Caco-2 (cell line): Measurements from ENCODE around the gene SPOP. TPM values are rescaled to one million over a fixed set of nuclear protein-coding genes. Genes with fewer than 3 reads are reported as not detected.

Source experiments
- BruUV-seq: library from RNA; stranded (reverse); fragments of 400-500 nt; replicated peaks from 2 replicates; lab custom pipeline; 2021; lab: Mats Ljungman, UMichigan
- CTCF ChIA-PET: fragments of 300-600 bp; sonication (Branson Sonifier 250); formaldehyde crosslinking; loops from one replicate; lab custom pipeline; 2022; ENCODE audit warnings: antibody characterized with exemption; lab: Charles Lee
- POLR2A ChIA-PET: fragments of 300-600 bp; sonication (Branson Sonifier 250); formaldehyde crosslinking; loops from one replicate; lab custom pipeline; 2022; ENCODE audit warnings: antibody characterized with exemption; lab: Charles Lee
- DNase-seq, 2 experiments: peaks; one replicate each; pipeline versions ENCODE4 v3.0.0 to v3.0.0-alpha.2; 2020 to 2022
- H3K27me3 ChIP-seq: replicated peaks from 2 replicates; pipeline ENCODE4 v1.6.0; 2011; ENCODE audit warnings: low read length; ENCODE audit not compliant: control insufficient read depth, insufficient read depth
- H3K36me3 ChIP-seq: 2 replicates; pipeline ENCODE4 v1.5.1; 2011; ENCODE audit warnings: low read length; ENCODE audit not compliant: control insufficient read depth, insufficient read depth
- H3K4me1 ChIP-seq: fragments of 250-450 bp; sonication (Bioruptor Pico); 2 replicates; pipeline ENCODE4 v1.5.1; 2020; ENCODE audit warnings: mild to moderate bottlenecking
- H3K4me3 ChIP-seq: 2 replicates; pipeline ENCODE4 v1.5.1; 2011; ENCODE audit warnings: low read depth, mild to moderate bottlenecking, control low read depth, low read length
- H3K9me3 ChIP-seq: fragments of 250-450 bp; sonication (Bioruptor Pico); 2 replicates; pipeline ENCODE4 v1.5.1; 2020; ENCODE audit warnings: mild to moderate bottlenecking, moderate library complexity
- H3K27ac Mint-ChIP-seq: one replicate; pipeline ENCODE4 v1.8.0; 2022; ENCODE audit warnings: mixed read lengths; ENCODE audit not compliant: unreplicated experiment
- H3K27me3 Mint-ChIP-seq: one replicate; pipeline ENCODE4 v1.8.0; 2022; ENCODE audit warnings: mixed read lengths; ENCODE audit not compliant: insufficient read depth, unreplicated experiment
- H3K36me3 Mint-ChIP-seq: one replicate; pipeline ENCODE4 v1.8.0; 2022; ENCODE audit warnings: mild to moderate bottlenecking, mixed read lengths; ENCODE audit not compliant: insufficient read depth, unreplicated experiment
- H3K4me1 Mint-ChIP-seq: one replicate; pipeline ENCODE4 v1.8.0; 2022; ENCODE audit warnings: low read depth, mixed read lengths; ENCODE audit not compliant: unreplicated experiment
- H3K4me3 Mint-ChIP-seq: one replicate; pipeline ENCODE4 v1.8.0; 2022; ENCODE audit warnings: mild to moderate bottlenecking, moderate library complexity, mixed read lengths; ENCODE audit not compliant: unreplicated experiment
- H3K9me3 Mint-ChIP-seq: one replicate; pipeline ENCODE4 v1.8.0; 2022; ENCODE audit warnings: mixed read lengths; ENCODE audit not compliant: unreplicated experiment
- intact Hi-C: fragments of 100-400 bp; cut with micrococcal nuclease; formaldehyde crosslinking; loops from one replicate; pipeline ENCODE4 v1.10.0; 2022; ENCODE audit not compliant: unreplicated experiment
- total RNA-seq: library from RNA; stranded (reverse); gene quantifications from 2 replicates; pipeline ENCODE4 v1.2.3, GENCODE V29; 2022
- TF ChIP-seq, protein P1 (sequence below), 2 experiments: fragments of 200-600 bp in 1 of 2; IDR thresholded peaks; 1 replicate in 1 of 2; 2 replicates in 1 of 2; pipeline versions ENCODE4 v1.5.1 to v1.8.0; 2011 to 2022; ENCODE audit warnings: antibody characterized with exemption in 1 of 2, control low read depth in 1 of 2, inconsistent platforms in 1 of 2, low read depth in 1 of 2, low read length in 1 of 2, mild to moderate bottlenecking in 1 of 2, moderate library complexity in 1 of 2; ENCODE audit not compliant: insufficient read depth in 1 of 2, severe bottlenecking in 1 of 2, unreplicated experiment in 1 of 2

Gene SPOP
- total RNA-seq, 1 experiment from 2014 or later = 70.2 TPM

DNA sequence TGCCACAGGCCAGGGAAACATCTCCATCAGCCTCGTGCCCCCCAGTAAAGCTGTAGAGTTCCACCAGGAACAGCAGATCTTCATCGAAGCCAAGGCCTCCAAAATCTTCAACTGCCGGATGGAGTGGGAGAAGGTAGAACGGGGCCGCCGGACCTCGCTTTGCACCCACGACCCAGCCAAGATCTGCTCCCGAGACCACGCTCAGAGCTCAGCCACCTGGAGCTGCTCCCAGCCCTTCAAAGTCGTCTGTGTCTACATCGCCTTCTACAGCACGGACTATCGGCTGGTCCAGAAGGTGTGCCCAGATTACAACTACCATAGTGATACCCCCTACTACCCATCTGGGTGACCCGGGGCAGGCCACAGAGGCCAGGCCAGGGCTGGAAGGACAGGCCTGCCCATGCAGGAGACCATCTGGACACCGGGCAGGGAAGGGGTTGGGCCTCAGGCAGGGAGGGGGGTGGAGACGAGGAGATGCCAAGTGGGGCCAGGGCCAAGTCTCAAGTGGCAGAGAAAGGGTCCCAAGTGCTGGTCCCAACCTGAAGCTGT, 98.9 kb downstream of the SPOP start:
- no peak overlapping the region for H3K4me3 ChIP-seq
- BruUV-seq = no TSS peak
- Mint-ChIP-seq H3K4me1 (peaks cover 7% of the 10 kb centered on the region), H3K36me3 (peaks cover 5% of the 10 kb centered on the region), H3K27ac (no peak overlapping the region), H3K9me3 (no peaks in the 10 kb centered on the region), H3K27me3 (peaks cover 5% of the 10 kb centered on the region), H3K4me3 (no peak overlapping the region)
- no peaks in the 10 kb centered on the region for H3K9me3 ChIP-seq
- TF ChIP-seq, protein P1, sequence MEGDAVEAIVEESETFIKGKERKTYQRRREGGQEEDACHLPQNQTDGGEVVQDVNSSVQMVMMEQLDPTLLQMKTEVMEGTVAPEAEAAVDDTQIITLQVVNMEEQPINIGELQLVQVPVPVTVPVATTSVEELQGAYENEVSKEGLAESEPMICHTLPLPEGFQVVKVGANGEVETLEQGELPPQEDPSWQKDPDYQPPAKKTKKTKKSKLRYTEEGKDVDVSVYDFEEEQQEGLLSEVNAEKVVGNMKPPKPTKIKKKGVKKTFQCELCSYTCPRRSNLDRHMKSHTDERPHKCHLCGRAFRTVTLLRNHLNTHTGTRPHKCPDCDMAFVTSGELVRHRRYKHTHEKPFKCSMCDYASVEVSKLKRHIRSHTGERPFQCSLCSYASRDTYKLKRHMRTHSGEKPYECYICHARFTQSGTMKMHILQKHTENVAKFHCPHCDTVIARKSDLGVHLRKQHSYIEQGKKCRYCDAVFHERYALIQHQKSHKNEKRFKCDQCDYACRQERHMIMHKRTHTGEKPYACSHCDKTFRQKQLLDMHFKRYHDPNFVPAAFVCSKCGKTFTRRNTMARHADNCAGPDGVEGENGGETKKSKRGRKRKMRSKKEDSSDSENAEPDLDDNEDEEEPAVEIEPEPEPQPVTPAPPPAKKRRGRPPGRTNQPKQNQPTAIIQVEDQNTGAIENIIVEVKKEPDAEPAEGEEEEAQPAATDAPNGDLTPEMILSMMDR (IDR thresholded peaks at IDR 0.05; ENCODE audit: insufficient read depth in 1 of 2, low read depth in 1 of 2, low read length in 1 of 2, severe bottlenecking in 1 of 2, unreplicated experiment in 1 of 2) = no peak
- DNase-seq = peak in 1 of 2 experiments; percentile 42
- intact Hi-C loops = no loop called here
- POLR2A ChIA-PET = no interaction called here
- H3K27me3 ChIP-seq = no peaks in the 10 kb centered on the region; the same call in 1 of the 2 replicates
- H3K4me1 ChIP-seq = peaks cover 16% of the 10 kb centered on the region
- no peaks in the 10 kb centered on the region for H3K36me3 ChIP-seq
- CTCF ChIA-PET = interaction anchor here (0.5 to 2.0 kb wide), 5 partner anchors 8 to 22 kb away, joined by 3 to 9 read pairs (median 5); no protein-coding TSS in a partner anchor

DNA sequence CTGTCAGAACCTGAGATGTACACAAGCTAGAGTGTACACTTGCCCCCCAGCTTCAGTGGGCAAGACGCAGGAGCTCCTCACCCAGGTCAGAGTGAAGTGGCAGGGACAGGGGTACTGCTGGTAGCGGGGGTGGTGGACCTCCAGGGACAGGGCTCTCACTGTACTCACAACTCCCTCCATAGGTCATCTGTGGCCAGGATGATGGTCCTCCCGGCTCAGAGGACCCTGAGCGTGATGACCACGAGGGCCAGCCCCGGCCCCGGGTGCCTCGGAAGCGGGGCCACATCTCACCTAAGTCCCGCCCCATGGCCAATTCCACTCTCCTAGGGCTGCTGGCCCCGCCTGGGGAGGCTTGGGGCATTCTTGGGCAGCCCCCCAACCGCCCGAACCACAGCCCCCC, 99.5 kb downstream of the SPOP start:
- peak in 1 of 2 experiments; percentile 37 for DNase-seq
- Histone ChIP-seq H3K4me1 (peaks cover 16% of the 10 kb centered on the region), H3K36me3 (no peaks in the 10 kb centered on the region), H3K4me3 (no peak overlapping the region), H3K27me3 (no peaks in the 10 kb centered on the region; the same call in 1 of the 2 replicates), H3K9me3 (no peaks in the 10 kb centered on the region)
- Mint-ChIP-seq H3K9me3 (no peaks in the 10 kb centered on the region), H3K27me3 (peaks cover 9% of the 10 kb centered on the region), H3K4me1 (peaks cover 7% of the 10 kb centered on the region), H3K36me3 (peaks cover 5% of the 10 kb centered on the region), H3K27ac (no peak overlapping the region), H3K4me3 (no peak overlapping the region)
- BruUV-seq = no TSS peak
- intact Hi-C loops = no loop called here
- TF ChIP-seq, protein P1 (IDR thresholded peaks at IDR 0.05; ENCODE audit: insufficient read depth in 1 of 2, low read depth in 1 of 2, low read length in 1 of 2, severe bottlenecking in 1 of 2, unreplicated experiment in 1 of 2) = no peak
- ChIA-PET POLR2A (no interaction called here), CTCF (no interaction called here)

DNA sequence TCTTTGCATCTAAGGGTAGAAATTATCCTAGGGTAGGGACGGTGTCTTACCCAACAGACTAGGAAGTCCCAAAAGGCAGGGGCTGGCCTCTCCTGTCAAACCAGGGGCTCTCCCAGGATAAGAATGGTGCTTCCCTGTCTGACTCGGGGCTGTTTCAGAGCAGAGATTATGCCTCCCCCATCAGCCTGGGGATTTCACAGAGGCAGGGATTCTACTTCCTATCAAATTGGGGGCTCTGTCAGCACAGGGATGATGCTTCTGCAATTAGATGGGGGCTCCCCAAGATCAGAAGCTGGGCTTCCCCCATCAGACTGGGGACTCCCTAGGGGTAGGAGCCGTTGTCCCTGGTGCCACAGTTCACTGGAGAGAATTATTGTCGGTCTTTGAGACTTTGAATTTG, 99.9 kb downstream of the SPOP start:
- H3K27me3 ChIP-seq = no peaks in the 10 kb centered on the region; the same call in 1 of the 2 replicates
- no peak overlapping the region for H3K4me3 ChIP-seq
- H3K27me3 Mint-ChIP-seq = peaks cover 12% of the 10 kb centered on the region
- ChIA-PET POLR2A (no interaction called here), CTCF (interaction anchor here (2.6 kb wide), 1 partner anchor 40 kb away, joined by 10 read pairs; no protein-coding TSS in a partner anchor)
- DNase-seq = no peak
- intact Hi-C loops = no loop called here
- peaks cover 5% of the 10 kb centered on the region for H3K36me3 Mint-ChIP-seq
- no peaks in the 10 kb centered on the region for H3K9me3 ChIP-seq
- H3K36me3 ChIP-seq = no peaks in the 10 kb centered on the region
- BruUV-seq = no TSS peak
- peak overlapping the region; percentile 13 for H3K4me3 Mint-ChIP-seq
- peaks cover 7% of the 10 kb centered on the region for H3K4me1 Mint-ChIP-seq
- H3K27ac Mint-ChIP-seq = no peak overlapping the region
- peaks cover 16% of the 10 kb centered on the region for H3K4me1 ChIP-seq
- H3K9me3 Mint-ChIP-seq = no peaks in the 10 kb centered on the region
- TF ChIP-seq, protein P1 (IDR thresholded peaks at IDR 0.05; ENCODE audit: insufficient read depth in 1 of 2, low read depth in 1 of 2, low read length in 1 of 2, severe bottlenecking in 1 of 2, unreplicated experiment in 1 of 2) = no peak
